ENCODE results near the gene NPLOC4.

GRCh38 chr17:81570964-81571363, 65.9 kb downstream of the NPLOC4 start:
- TF ChIP-seq CTCF (IDR thresholded peaks at IDR 0.05), result no peak
- no peak for TF ChIP-seq EP300 (IDR thresholded peaks at IDR 0.05)
